Spleen (tissue), 11 donors: ENCODE measurements around the gene METTL14. TPM values are rescaled to one million over a fixed set of nuclear protein-coding genes. Genes with fewer than 3 reads are reported as not detected.

Experiments used
- DNase-seq: peaks from one replicate; pipeline ENCODE4 v3.0.0-alpha.2; 2020
- H3K27ac ChIP-seq, 8 donors: fragments of 200-600 bp; sonication (generic) in 7 of 8; 1 replicate in 4 of 8; 2 replicates in 4 of 8; pipeline versions ENCODE4 v1.5.0 to v1.8.0; 2016 to 2021; ENCODE audit warnings: inconsistent platforms in 4 of 8, mild to moderate bottlenecking in 4 of 8, moderate library complexity in 1 of 8
- H3K27me3 ChIP-seq, 7 donors: fragments of 200-600 bp; sonication (generic) in 6 of 7; replicated peaks in 1 of 7; 1 replicate in 4 of 7; 2 replicates in 3 of 7; pipeline versions ENCODE4 v1.5.0 to v1.8.0; 2016 to 2021; ENCODE audit warnings: inconsistent platforms in 3 of 7, mild to moderate bottlenecking in 1 of 7
- H3K36me3 ChIP-seq, 6 donors: fragments of 200-600 bp; sonication (generic) in 5 of 6; 1 replicate in 4 of 6; 2 replicates in 2 of 6; pipeline versions ENCODE4 v1.5.0 to v1.8.0; 2016 to 2021; ENCODE audit warnings: inconsistent platforms in 2 of 6
- H3K4me1 ChIP-seq, 6 donors: fragments of 200-600 bp; sonication (generic) in 5 of 6; 1 replicate in 3 of 6; 2 replicates in 3 of 6; pipeline versions ENCODE4 v1.5.0 to v1.8.0; 2016 to 2021; ENCODE audit warnings: inconsistent platforms in 3 of 6
- H3K4me3 ChIP-seq, 8 donors: fragments of 200-600 bp; sonication (generic) in 7 of 8; 1 replicate in 4 of 8; 2 replicates in 4 of 8; pipeline versions ENCODE4 v1.5.0 to v1.8.0; 2016 to 2021; ENCODE audit warnings: inconsistent platforms in 4 of 8, mild to moderate bottlenecking in 4 of 8, moderate library complexity in 2 of 8
- H3K9me3 ChIP-seq, 8 donors: fragments of 200-600 bp; sonication (generic) in 7 of 8; 1 replicate in 4 of 8; 2 replicates in 4 of 8; pipeline versions ENCODE4 v1.5.0 to v1.8.0; 2016 to 2021; ENCODE audit warnings: inconsistent platforms in 4 of 8
- POLR2A ChIP-seq, 3 donors: fragments of 450-650 bp; IDR thresholded peaks; one replicate each; pipeline ENCODE4 v1.5.1; 2017; ENCODE audit warnings: antibody characterized with exemption in 3 of 3, mild to moderate bottlenecking in 1 of 3
- POLR2AphosphoS5 ChIP-seq, 3 donors: sonication (generic); formaldehyde crosslinking; IDR thresholded peaks; one replicate each; pipeline ENCODE4 v1.5.1; 2017; ENCODE audit warnings: antibody characterized with exemption in 3 of 3
- WGBS, 5 donors: extraction: QIAGEN DNeasy Blood & Tissue Kit in 3 of 5; methylation state at CpG; one replicate each; pipeline versions ENCODE4 v1.1.5 to v1.1.7; 2013 to 2018; 5-methylcytosine and 5-hydroxymethylcytosine counted together
- intact Hi-C: fragments of 100-400 bp; cut with DNase I; formaldehyde crosslinking; loops from one replicate; pipeline ENCODE4 v1.15.0; 2023; ENCODE audit warnings: low total_unique reads
- polyA plus RNA-seq, 3 donors: library from polyadenylated mRNA; stranded (reverse); fragments of 200-250 nt; gene quantifications; one replicate each; pipeline ENCODE4 v1.2.1, GENCODE V29; 2013
- small RNA-seq, 4 donors: library from RNA; depleted of rRNA; stranded (forward); fragments of <200 nt; gene quantifications; one replicate each; pipeline ENCODE3, GENCODE V24; 2016
- total RNA-seq, 7 donors: library from RNA; depleted of rRNA in 3 of 7; stranded (reverse); fragments of >200 nt in 3 of 7; fragmentation: NEBNext Ultra II Directional in 4 of 7; extraction: Animal tissue kit (Norgen Biotek cat#: 25700) in 4 of 7; gene quantifications; one replicate each; pipeline versions ENCODE4 v1.1.0 to v1.2.1, GENCODE V29; 2016 to 2021
- TF ChIP-seq, protein P1 (sequence below), 11 experiments: fragments of 200-600 bp in 7 of 11; fragments of 450-650 bp in 4 of 11; sonication (generic) in 4 of 11; IDR thresholded peaks in 8 of 11; conservative IDR thresholded peaks in 3 of 11; 1 replicate in 7 of 11; 2 replicates in 4 of 11; pipeline versions ENCODE4 v1.4.0 to v1.8.0; 2016 to 2021; ENCODE audit warnings: antibody characterized with exemption in 11 of 11, inconsistent platforms in 4 of 11, mild to moderate bottlenecking in 1 of 11
- donor health status: healthy with polysubstance abuse.
- donor health status: DM: no; HTN: no; CAD: no; lungs with moderate emphysema.
- donor health status: DM: no; HTN: no; CAD: no.
- donor health status: Bipolar disorder and iron deficiency.
- donor health status: healthy.
- donor health status: DM: no; HTN: no; CAD: no.
- donor health status: DM: yes; HTN: yes; CAD: no.

The METTL14 gene
- total and polyA plus RNA-seq, 10 donors: 7.1 to 48.3 (median 35.2) TPM

DNA sequence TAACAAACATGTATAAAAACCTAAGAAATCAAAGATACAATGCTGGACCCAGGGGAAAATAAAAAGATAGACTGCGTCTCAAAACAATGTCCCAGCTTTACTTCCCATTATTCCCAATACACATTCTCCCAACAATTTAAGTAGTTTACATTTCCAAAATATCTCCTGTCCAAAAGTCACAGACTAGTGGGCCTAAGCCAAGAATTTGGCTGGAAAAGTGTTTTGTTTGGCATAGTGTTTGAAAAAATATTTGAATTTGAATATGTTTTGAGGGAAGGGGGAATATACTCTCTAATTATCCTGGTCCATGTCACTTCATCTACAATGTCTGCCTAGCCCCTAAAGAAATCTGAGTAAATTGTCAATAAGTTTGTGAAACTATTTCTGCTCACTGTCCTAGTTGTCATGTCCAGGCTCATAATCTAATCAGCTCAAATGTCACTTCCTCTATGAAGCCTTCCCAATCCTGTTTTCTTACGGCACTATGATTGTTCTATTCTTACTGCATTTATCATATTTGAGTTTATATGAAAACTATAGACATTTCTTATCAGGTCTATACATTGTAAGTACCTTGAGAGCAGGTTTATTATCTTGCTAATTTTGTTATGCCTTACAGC is 76.3 kb downstream of the METTL14 start:
- Histone ChIP-seq H3K9me3 (no peaks in the 10 kb centered on the region), H3K36me3 (peaks cover 0 to 77% (median 26%) of the 10 kb centered on the region in 6 donors), H3K4me3 (no peak overlapping the region), H3K4me1 (peaks cover 6 to 54% (median 17%) of the 10 kb centered on the region in 6 donors), H3K27ac (peak overlapping the region in 7 of 8 donors; percentile 41 to 71 (median 63)), H3K27me3 (no peaks in the 10 kb centered on the region)
- no peak for DNase-seq
- intact Hi-C loops: no loop called here
- 76 to 93% (median 78%) methylated on average over 2 of the region's 2 CpGs for WGBS, 5 donors
- TF ChIP-seq, protein P1, sequence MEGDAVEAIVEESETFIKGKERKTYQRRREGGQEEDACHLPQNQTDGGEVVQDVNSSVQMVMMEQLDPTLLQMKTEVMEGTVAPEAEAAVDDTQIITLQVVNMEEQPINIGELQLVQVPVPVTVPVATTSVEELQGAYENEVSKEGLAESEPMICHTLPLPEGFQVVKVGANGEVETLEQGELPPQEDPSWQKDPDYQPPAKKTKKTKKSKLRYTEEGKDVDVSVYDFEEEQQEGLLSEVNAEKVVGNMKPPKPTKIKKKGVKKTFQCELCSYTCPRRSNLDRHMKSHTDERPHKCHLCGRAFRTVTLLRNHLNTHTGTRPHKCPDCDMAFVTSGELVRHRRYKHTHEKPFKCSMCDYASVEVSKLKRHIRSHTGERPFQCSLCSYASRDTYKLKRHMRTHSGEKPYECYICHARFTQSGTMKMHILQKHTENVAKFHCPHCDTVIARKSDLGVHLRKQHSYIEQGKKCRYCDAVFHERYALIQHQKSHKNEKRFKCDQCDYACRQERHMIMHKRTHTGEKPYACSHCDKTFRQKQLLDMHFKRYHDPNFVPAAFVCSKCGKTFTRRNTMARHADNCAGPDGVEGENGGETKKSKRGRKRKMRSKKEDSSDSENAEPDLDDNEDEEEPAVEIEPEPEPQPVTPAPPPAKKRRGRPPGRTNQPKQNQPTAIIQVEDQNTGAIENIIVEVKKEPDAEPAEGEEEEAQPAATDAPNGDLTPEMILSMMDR (IDR thresholded peaks at IDR 0.05 in 8 of 11, conservative IDR thresholded peaks at IDR 0.05 in 3 of 11): no peak
- TF ChIP-seq POLR2AphosphoS5 (IDR thresholded peaks at IDR 0.05) (no peak), POLR2A (IDR thresholded peaks at IDR 0.05) (no peak)

DNA sequence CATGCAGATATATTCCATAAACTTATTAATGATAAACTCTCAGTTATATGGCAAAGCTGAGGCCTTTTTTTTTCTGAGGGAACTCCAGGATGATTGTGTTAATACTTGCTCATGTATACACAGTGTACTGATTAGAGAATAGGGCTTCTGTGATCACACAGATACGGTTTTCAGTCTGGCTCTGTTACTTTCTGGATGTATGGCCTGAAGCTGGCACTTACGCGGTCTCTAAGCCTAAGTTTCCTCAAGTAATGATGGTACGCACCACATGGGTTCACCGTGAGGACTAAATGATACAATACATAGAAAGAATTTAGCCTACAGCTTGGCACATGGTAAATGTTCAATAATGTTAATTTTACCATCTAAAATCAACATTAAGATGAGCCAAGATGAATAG is 77.0 kb downstream of the METTL14 start:
- TF ChIP-seq POLR2AphosphoS5 (IDR thresholded peaks at IDR 0.05) (no peak), POLR2A (IDR thresholded peaks at IDR 0.05) (no peak)
- TF ChIP-seq, protein P1 (IDR thresholded peaks at IDR 0.05 in 8 of 11, conservative IDR thresholded peaks at IDR 0.05 in 3 of 11): no peak
- Histone ChIP-seq H3K27ac (peak overlapping the region in 7 of 8 donors; percentile 41 to 74 (median 63)), H3K36me3 (peaks cover 0 to 77% (median 29%) of the 10 kb centered on the region in 6 donors), H3K4me1 (peaks cover 6 to 49% (median 17%) of the 10 kb centered on the region in 6 donors), H3K4me3 (no peak overlapping the region), H3K27me3 (no peaks in the 10 kb centered on the region), H3K9me3 (no peaks in the 10 kb centered on the region)
- no peak for DNase-seq
- intact Hi-C loops: no loop called here
- 83 to 95% (median 94%) methylated on average over 5 of the region's 5 CpGs for WGBS, 5 donors

DNA sequence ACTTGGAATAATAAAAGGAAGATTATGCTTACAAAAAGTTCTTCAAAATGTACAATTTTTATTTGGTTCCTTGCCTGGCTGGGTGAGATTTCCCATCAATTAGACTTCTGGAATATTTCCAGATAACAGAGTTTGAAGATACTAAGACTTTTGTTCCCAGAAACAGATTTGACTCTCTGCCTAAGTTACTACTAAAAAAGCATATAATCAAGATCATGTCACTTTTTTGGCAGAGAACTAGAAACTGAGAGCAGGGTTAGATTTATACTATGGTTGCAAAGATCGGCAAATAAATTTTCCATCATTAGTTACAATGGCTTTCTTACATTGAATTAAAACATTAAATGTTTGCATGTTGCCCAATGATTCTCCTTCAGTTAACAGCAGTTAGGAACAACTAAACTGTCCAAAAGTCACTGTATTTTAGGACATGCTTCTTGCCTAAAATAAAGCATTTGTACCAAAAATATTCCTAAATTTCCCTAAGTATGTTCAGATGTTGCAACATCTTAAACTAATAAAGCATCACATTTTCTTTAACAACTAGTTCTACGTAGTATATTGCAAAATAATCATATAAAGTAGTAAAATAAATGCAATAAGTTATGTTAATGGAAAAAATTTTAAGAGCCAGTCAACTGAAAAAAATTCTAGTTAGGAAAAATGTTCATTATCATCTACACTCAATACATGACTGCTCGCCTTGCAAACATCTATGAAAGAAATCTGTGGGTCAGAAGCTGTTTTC is 77.7 kb downstream of the METTL14 start:
- Histone ChIP-seq H3K27me3 (no peaks in the 10 kb centered on the region), H3K36me3 (peaks cover 0 to 77% (median 32%) of the 10 kb centered on the region in 6 donors), H3K4me3 (no peak overlapping the region), H3K9me3 (no peaks in the 10 kb centered on the region), H3K4me1 (peaks cover 6 to 47% (median 17%) of the 10 kb centered on the region in 6 donors), H3K27ac (peak overlapping the region in 7 of 8 donors; percentile 35 to 74 (median 63))
- no peak for TF ChIP-seq POLR2A (IDR thresholded peaks at IDR 0.05)
- TF ChIP-seq, protein P1 (IDR thresholded peaks at IDR 0.05 in 8 of 11, conservative IDR thresholded peaks at IDR 0.05 in 3 of 11): no peak
- TF ChIP-seq POLR2AphosphoS5 (IDR thresholded peaks at IDR 0.05): no peak
- no peak for DNase-seq
- WGBS, 5 donors: 78 to 89% (median 83%) methylated on average over 3 of the region's 3 CpGs
- intact Hi-C loops: no loop called here

Small RNA genes within 50 kb of the gene (small RNA-seq; reads per million reads assigned to genes)
- 0 reads per million in 4 donors for gene SEPT14P4

Other genes starting within 250 kb of the METTL14 start
- 10 to 100 TPM; 42.0 to 75.8 (median 65.3) TPM for gene SEC24D, start 150.7 kb downstream of the METTL14 start, total RNA-seq
- gene SEC24D, start 150.7 kb downstream of the METTL14 start, polyA plus RNA-seq: 1 to 10 TPM; 5.2 to 9.4 (median 7.0) TPM
- 10 to 100 TPM; 24.7 to 72.1 (median 36.9) TPM for gene SYNPO2, start 203.5 kb downstream of the METTL14 start, total RNA-seq
- 1 to 10 TPM; 3.6 to 5.9 (median 4.2) TPM for gene SYNPO2, start 203.5 kb downstream of the METTL14 start, polyA plus RNA-seq